H1 (cell line): ENCODE measurements around the gene SHISA9. TPM values are rescaled to one million over a fixed set of nuclear protein-coding genes. Genes with fewer than 3 reads are reported as not detected.

ENCODE experiments used
- CTCF ChIA-PET: fragments of 300-600 bp; sonication (Branson Sonifier 250); formaldehyde crosslinking; loops from one replicate; lab custom pipeline; 2021; ENCODE audit not compliant: partially characterized antibody; lab: Charles Lee
- POLR2A ChIA-PET: fragments of 300-600 bp; sonication (Branson Sonifier 250); formaldehyde crosslinking; loops from one replicate; lab custom pipeline; 2021; ENCODE audit warnings: inconsistent platforms; ENCODE audit not compliant: partially characterized antibody; lab: Charles Lee
- DNase-seq, 2 experiments: peaks; one replicate each; pipeline versions ENCODE4 v3.0.0 to v3.0.0-alpha.2; 2010 to 2022; ENCODE audit warnings: low spot score in 2 of 2, low read depth in 1 of 2, mixed read lengths in 1 of 2
- FAIRE-seq: peaks from 2 replicates; lab custom pipeline; 2011; peaks lifted over from hg19 to GRCh38; lab: Jason Lieb, UNC
- H2AFZ ChIP-seq: 2 replicates; pipeline ENCODE4 v1.8.1; 2012; ENCODE audit warnings: low read length, inconsistent platforms
- H2AK5ac ChIP-seq: 2 replicates; pipeline ENCODE4 v1.6.1; 2013; ENCODE audit warnings: low read depth, low read length
- H2BK120ac ChIP-seq: replicated peaks from 2 replicates; pipeline ENCODE3; 2013; ENCODE audit warnings: low read depth, low read length, inconsistent platforms
- H2BK12ac ChIP-seq: 2 replicates; pipeline ENCODE4 v1.6.1; 2013; ENCODE audit warnings: low read depth, low read length
- H2BK15ac ChIP-seq: 2 replicates; pipeline ENCODE4 v1.6.1; 2013; ENCODE audit warnings: low read length
- H2BK20ac ChIP-seq: 2 replicates; pipeline ENCODE4 v1.6.1; 2013; ENCODE audit warnings: low read length
- H2BK5ac ChIP-seq: 2 replicates; pipeline ENCODE4 v1.6.1; 2013; ENCODE audit warnings: low read depth, low read length
- H3K14ac ChIP-seq: 2 replicates; pipeline ENCODE4 v1.6.1; 2013; ENCODE audit warnings: inconsistent platforms; ENCODE audit not compliant: insufficient read length
- H3K18ac ChIP-seq: 2 replicates; pipeline ENCODE4 v1.6.1; 2013; ENCODE audit warnings: low read length; ENCODE audit errors: extremely low read depth
- H3K23ac ChIP-seq: 2 replicates; pipeline ENCODE4 v1.6.1; 2013; ENCODE audit warnings: inconsistent platforms; ENCODE audit not compliant: insufficient read length
- H3K23me2 ChIP-seq: 2 replicates; pipeline ENCODE4 v1.6.1; 2013; ENCODE audit warnings: low read depth, low read length
- H3K27ac ChIP-seq: 2 replicates; pipeline ENCODE4 v1.6.1; 2011; ENCODE audit warnings: low read depth, low read length, inconsistent platforms
- H3K27me3 ChIP-seq, 4 experiments: replicated peaks in 1 of 4; 1 replicate in 1 of 4; 2 replicates in 3 of 4; pipeline versions ENCODE4 v1.6.1 to v1.8.1; 2011 to 2013; ENCODE audit warnings: low read length in 3 of 4, mild to moderate bottlenecking in 3 of 4, inconsistent platforms in 2 of 4, mixed read lengths in 2 of 4, moderate library complexity in 1 of 4; ENCODE audit not compliant: control insufficient read depth in 3 of 4, insufficient read depth in 3 of 4; ENCODE audit errors: extremely low read depth in 1 of 4
- H3K36me3 ChIP-seq, 4 experiments: 2 replicates each; pipeline versions ENCODE4 v1.6.1 to v1.8.1; 2011 to 2013; ENCODE audit warnings: mild to moderate bottlenecking in 4 of 4, low read length in 3 of 4, moderate library complexity in 2 of 4, control low read depth in 1 of 4, inconsistent platforms in 1 of 4; ENCODE audit not compliant: insufficient read depth in 4 of 4, control insufficient read depth in 2 of 4
- H3K4ac ChIP-seq: replicated peaks from 2 replicates; pipeline ENCODE3; 2013; ENCODE audit warnings: low read length, low read depth, mixed read lengths, inconsistent platforms; ENCODE audit not compliant: insufficient read length
- H3K4me1 ChIP-seq, 4 experiments: replicated peaks in 1 of 4; 1 replicate in 1 of 4; 2 replicates in 3 of 4; pipeline versions ENCODE4 v1.6.1 to v1.8.1; 2011 to 2013; ENCODE audit warnings: low read length in 3 of 4, inconsistent platforms in 2 of 4, mixed read lengths in 1 of 4; ENCODE audit not compliant: insufficient read depth in 4 of 4, control insufficient read depth in 3 of 4
- H3K4me2 ChIP-seq, 2 experiments: 2 replicates each; pipeline versions ENCODE4 v1.6.1 to v1.8.1; 2011 to 2013; ENCODE audit warnings: low read depth in 2 of 2, low read length in 2 of 2, control low read depth in 1 of 2, inconsistent platforms in 1 of 2, mild to moderate bottlenecking in 1 of 2; ENCODE audit not compliant: insufficient read depth in 1 of 2
- H3K4me3 ChIP-seq, 4 experiments: fragments of 200-600, 300-600 bp in 1 of 4; sonication (generic), shearing (Covaris generic), sonication (Bioruptor Twin) in 1 of 4; 2 replicates each; pipeline versions ENCODE4 v1.5.1 to v1.8.1; 2011 to 2016; ENCODE audit warnings: low read length in 4 of 4, low read depth in 3 of 4, control low read depth in 2 of 4, inconsistent platforms in 2 of 4, mild to moderate bottlenecking in 2 of 4, mixed read lengths in 1 of 4, moderate library complexity in 1 of 4; ENCODE audit not compliant: insufficient read depth in 2 of 4; ENCODE audit errors: extremely low read depth in 1 of 4
- H3K56ac ChIP-seq: replicated peaks from 2 replicates; pipeline ENCODE3; 2013; ENCODE audit warnings: low read depth, mild to moderate bottlenecking, mixed read lengths, low read length, inconsistent platforms; ENCODE audit not compliant: insufficient read length
- H3K79me1 ChIP-seq: 2 replicates; pipeline ENCODE4 v1.6.1; 2013; ENCODE audit warnings: low read depth, low read length, control low read depth
- H3K79me2 ChIP-seq, 2 experiments: 2 replicates each; pipeline versions ENCODE4 v1.6.1 to v1.8.1; 2012 to 2013; ENCODE audit warnings: low read length in 2 of 2, mild to moderate bottlenecking in 2 of 2, inconsistent platforms in 1 of 2; ENCODE audit not compliant: insufficient read depth in 2 of 2, control insufficient read depth in 1 of 2
- H3K9ac ChIP-seq, 4 experiments: replicated peaks in 1 of 4; 1 replicate in 1 of 4; 2 replicates in 3 of 4; pipeline versions ENCODE4 v1.6.1 to v1.8.1; 2011 to 2013; ENCODE audit warnings: low read depth in 3 of 4, low read length in 3 of 4, control low read depth in 2 of 4, mild to moderate bottlenecking in 2 of 4, moderate library complexity in 2 of 4, inconsistent platforms in 1 of 4; ENCODE audit errors: extremely low read depth in 1 of 4
- H3K9me3 ChIP-seq, 2 experiments: 2 replicates each; pipeline versions ENCODE4 v1.6.1 to v1.8.1; 2012 to 2013; ENCODE audit warnings: mild to moderate bottlenecking in 2 of 2, moderate library complexity in 2 of 2, control low read depth in 1 of 2, inconsistent platforms in 1 of 2, low read depth in 1 of 2, low read length in 1 of 2, mixed read lengths in 1 of 2; ENCODE audit not compliant: insufficient read depth in 2 of 2
- H4K20me1 ChIP-seq, 2 experiments: replicated peaks in 1 of 2; 2 replicates each; pipeline versions ENCODE3 to v1.8.1; 2011 to 2013; ENCODE audit warnings: inconsistent platforms in 2 of 2, low read length in 2 of 2, mild to moderate bottlenecking in 1 of 2; ENCODE audit not compliant: insufficient read depth in 2 of 2, control insufficient read depth in 1 of 2
- H4K5ac ChIP-seq: 2 replicates; pipeline ENCODE4 v1.6.1; 2013; ENCODE audit warnings: low read length, low read depth, mixed read lengths, inconsistent platforms; ENCODE audit not compliant: insufficient read length
- H4K8ac ChIP-seq: 2 replicates; pipeline ENCODE4 v1.8.0; 2013; ENCODE audit warnings: mild to moderate bottlenecking, moderate library complexity, low read length, inconsistent platforms; ENCODE audit not compliant: insufficient read depth; ENCODE audit errors: extremely low read depth
- H4K91ac ChIP-seq: replicated peaks from 2 replicates; pipeline ENCODE3; 2013; ENCODE audit warnings: low read length, mixed read lengths, inconsistent platforms; ENCODE audit not compliant: insufficient read length
- BCL11A ChIP-seq, 2 experiments: IDR thresholded peaks; one replicate each; pipeline ENCODE4 v1.6.1; 2011; ENCODE audit warnings: low read depth in 2 of 2, low read length in 2 of 2, mild to moderate bottlenecking in 2 of 2
- BRCA1 ChIP-seq: IDR thresholded peaks from 2 replicates; pipeline ENCODE4 v1.6.1; 2012; ENCODE audit warnings: low read depth, low read length, improper control_type of control experiment
- CTBP2 ChIP-seq: IDR thresholded peaks from 2 replicates; pipeline ENCODE4 v1.7.0; 2011; ENCODE audit warnings: borderline replicate concordance, mild to moderate bottlenecking, moderate library complexity, mixed read lengths, low read length; ENCODE audit not compliant: insufficient read depth, insufficient read length
- EZH2 ChIP-seq: fragments of 200-600 bp; sonication (generic); IDR thresholded peaks from 2 replicates; pipeline ENCODE4 v1.7.1; 2012; ENCODE audit warnings: low read depth, mild to moderate bottlenecking, moderate library complexity, low read length, inconsistent platforms; ENCODE audit not compliant: severe bottlenecking
- KDM1A ChIP-seq: fragments of 200-600, 300-600 bp; sonication (generic); IDR thresholded peaks from 2 replicates; pipeline ENCODE4 v1.7.1; 2016; ENCODE audit warnings: mild to moderate bottlenecking, low read length, borderline replicate concordance
- MAFK ChIP-seq: IDR thresholded peaks from 2 replicates; pipeline ENCODE4 v1.6.1; 2012; ENCODE audit warnings: low read depth, mild to moderate bottlenecking, improper control_type of control experiment, low read length
- NANOG ChIP-seq: IDR thresholded peaks from 2 replicates; pipeline ENCODE4 v1.6.1; 2011; ENCODE audit warnings: low read length, low read depth, mild to moderate bottlenecking, inconsistent platforms; ENCODE audit not compliant: insufficient read depth, poor library complexity, severe bottlenecking
- RNF2 ChIP-seq: fragments of 200-900, 300-1000 bp; sonication (generic); IDR thresholded peaks from 2 replicates; pipeline ENCODE4 v1.7.1; 2016; ENCODE audit warnings: borderline replicate concordance, low read depth, mild to moderate bottlenecking, antibody characterized with exemption, low read length; ENCODE audit not compliant: poor library complexity, severe bottlenecking; ENCODE audit errors: missing control alignments
- RXRA ChIP-seq: IDR thresholded peaks from 2 replicates; pipeline ENCODE4 v1.6.1; 2011; ENCODE audit warnings: low read depth, mild to moderate bottlenecking, low read length, moderate library complexity; ENCODE audit not compliant: insufficient read depth
- SIX5 ChIP-seq: IDR thresholded peaks from 2 replicates; pipeline ENCODE4 v1.6.1; 2011; ENCODE audit warnings: mild to moderate bottlenecking, low read depth, low read length
- TAF7 ChIP-seq: optimal IDR thresholded peaks from 2 replicates; pipeline ENCODE3; 2011; ENCODE audit warnings: low read depth, mild to moderate bottlenecking, inconsistent platforms, low read length, moderate library complexity, borderline replicate concordance
- TCF12 ChIP-seq: IDR thresholded peaks from 2 replicates; pipeline ENCODE4 v1.6.1; 2011; ENCODE audit warnings: low read depth, mild to moderate bottlenecking, low read length
- TEAD4 ChIP-seq: IDR thresholded peaks from 2 replicates; pipeline ENCODE4 v1.6.1; 2012; ENCODE audit warnings: low read depth, low read length, inconsistent platforms, mixed read lengths
- YY1 ChIP-seq: IDR thresholded peaks from 2 replicates; pipeline ENCODE4 v1.6.1; 2011; ENCODE audit warnings: low read depth, mild to moderate bottlenecking, low read length
- ZNF274 ChIP-seq: IDR thresholded peaks from 2 replicates; pipeline ENCODE4 v1.7.0; 2012; ENCODE audit warnings: low read length, borderline replicate concordance; ENCODE audit errors: extremely low read depth
- polyA plus RNA-seq, 7 experiments: library from polyadenylated mRNA; depleted of rRNA in 3 of 7; stranded (reverse) in 5 of 7; unstranded in 2 of 7; fragments of >200 nt in 5 of 7; fragments of 200-250 nt in 2 of 7; gene quantifications; 1 replicate in 5 of 7; 2 replicates in 1 of 7; 4 replicates in 1 of 7; pipeline versions ENCODE4 v1.2.1 to v1.2.3, GENCODE V29; 2011 to 2013; ENCODE audit warnings: missing spikeins in 2 of 7, mixed read lengths in 2 of 7
- total RNA-seq: library from RNA; stranded (reverse); fragmentation: NEBNext Ultra II Directional; extraction: Animal tissue kit (Norgen Biotek cat#: 25700); gene quantifications from 2 replicates; pipeline ENCODE4 v1.2.1, GENCODE V29; 2021

The SHISA9 gene
- total and polyA plus RNA-seq, 2 of the 8 experiments (the other 6 are each of a cell fraction or from before 2014, with no cell fraction given), result 25.6 to 39.8 TPM

DNA sequence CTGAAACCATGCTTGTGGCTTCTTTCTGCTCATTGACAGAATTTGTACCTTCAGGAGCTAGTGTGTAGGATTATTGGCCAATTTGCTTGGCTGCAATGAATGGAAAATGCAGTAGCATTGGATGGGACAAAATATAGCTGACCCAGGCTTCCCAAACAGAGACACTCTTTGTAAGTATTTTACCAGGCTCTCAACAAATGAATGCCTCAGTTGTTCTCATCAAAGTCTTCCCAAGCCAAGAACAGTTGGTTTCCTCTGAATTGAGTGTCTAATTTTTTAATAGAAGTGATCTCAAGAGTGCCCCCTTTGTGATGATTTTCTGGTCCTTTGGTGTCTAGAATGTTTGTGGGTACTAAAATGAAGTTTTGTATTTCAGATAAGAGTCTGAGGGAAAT, 140.9 kb downstream of the SHISA9 start:
- ChIA-PET CTCF (interaction anchor here (1.3 kb wide), 1 partner anchor 24 kb away, joined by 4 read pairs; no protein-coding TSS in a partner anchor), POLR2A (interaction anchor here (2.3 kb wide), 1 partner anchor 14 kb away, joined by 5 read pairs; no protein-coding TSS in a partner anchor)
- no peak overlapping the region for H2BK20ac ChIP-seq
- no peak overlapping the region for H4K5ac ChIP-seq
- no peak overlapping the region for H3K23ac ChIP-seq
- H4K20me1 ChIP-seq, result no peaks in the 10 kb centered on the region
- H2AK5ac ChIP-seq, result no peak overlapping the region
- no peak overlapping the region for H3K14ac ChIP-seq
- H2BK15ac ChIP-seq, result no peak overlapping the region
- no peak overlapping the region for H4K8ac ChIP-seq
- no peak overlapping the region for H2BK12ac ChIP-seq
- no peak overlapping the region for H3K4me3 ChIP-seq
- H4K91ac ChIP-seq, result no peak overlapping the region
- no peaks in the 10 kb centered on the region for H3K27me3 ChIP-seq
- peaks cover 4% of the 10 kb centered on the region for H3K79me1 ChIP-seq
- FAIRE-seq (no peak), DNase-seq (no peak)
- no peak overlapping the region for H2BK120ac ChIP-seq
- no peak overlapping the region for H3K4me2 ChIP-seq
- no peak overlapping the region for H3K27ac ChIP-seq
- no peaks in the 10 kb centered on the region for H3K23me2 ChIP-seq
- H3K9me3 ChIP-seq, result peaks cover 0 to 3% of the 10 kb centered on the region in 2 experiments; a peak in 1 of 4 replicates
- H3K9ac ChIP-seq, result no peak overlapping the region
- no peak overlapping the region for H3K56ac ChIP-seq
- H3K79me2 ChIP-seq, result peaks cover 3 to 70% of the 10 kb centered on the region in 2 experiments; a peak in 3 of 4 replicates
- H3K4me1 ChIP-seq, result peaks cover 0 to 9% (median 5%) of the 10 kb centered on the region in 4 experiments; a peak in 3 of 7 replicates
- no peak overlapping the region for H3K18ac ChIP-seq
- H2AFZ ChIP-seq, result no peak overlapping the region
- H3K36me3 ChIP-seq, result no peaks in the 10 kb centered on the region
- no peak overlapping the region for H2BK5ac ChIP-seq
- no peak overlapping the region for H3K4ac ChIP-seq
- TF ChIP-seq TEAD4 (no peak), YY1 (no peak), RXRA (no peak), CTBP2 (no peak), SIX5 (no peak), EZH2 (no peak), MAFK (no peak), RNF2 (no peak), BCL11A (IDR thresholded peaks at IDR 0.05; ENCODE audit: low read depth in 2 of 2, low read length in 2 of 2) (no peak), TCF12 (no peak), ZNF274 (no peak), NANOG (no peak), TAF7 (no peak), BRCA1 (no peak), KDM1A (no peak)
